Heart right ventricle (tissue), 16 donors: ENCODE results near the gene RASGRP2. TPM values are rescaled to one million over a fixed set of nuclear protein-coding genes. Genes with fewer than 3 reads are reported as not detected.

Experiments
- ATAC-seq, 8 donors: fragments of 200-7000 bp; cut with Tn5 transposase; one replicate each; pipeline ENCODE4 v1.9.1; 2020; ENCODE audit warnings: mild to moderate bottlenecking in 8 of 8, moderate library complexity in 8 of 8, moderate number of reproducible peaks in 1 of 8
- DNase-seq, 2 donors: peaks; one replicate each; pipeline ENCODE4 v3.0.0-alpha.2; 2020
- H3K27ac ChIP-seq, 10 donors: fragments of 200-600 bp; sonication (generic) in 2 of 10; one replicate each; pipeline versions ENCODE4 v1.5.0 to v1.8.0; 2020 to 2022; ENCODE audit warnings: mild to moderate bottlenecking in 3 of 10
- H3K27me3 ChIP-seq, 7 donors: fragments of 200-600 bp; one replicate each; pipeline ENCODE4 v1.8.0; 2021 to 2022; ENCODE audit warnings: mild to moderate bottlenecking in 2 of 7
- H3K36me3 ChIP-seq, 9 donors: fragments of 200-600 bp; sonication (generic) in 1 of 9; one replicate each; pipeline versions ENCODE4 v1.5.0 to v1.8.0; 2020 to 2022; ENCODE audit warnings: mild to moderate bottlenecking in 2 of 9
- H3K4me1 ChIP-seq, 9 donors: fragments of 200-600 bp; sonication (generic) in 1 of 9; one replicate each; pipeline versions ENCODE4 v1.5.0 to v1.8.0; 2020 to 2022; ENCODE audit warnings: mild to moderate bottlenecking in 4 of 9
- H3K4me3 ChIP-seq, 10 donors: fragments of 200-600 bp; sonication (generic) in 2 of 10; one replicate each; pipeline versions ENCODE4 v1.5.0 to v1.8.0; 2020 to 2022; ENCODE audit warnings: mild to moderate bottlenecking in 7 of 10, moderate library complexity in 2 of 10
- H3K9me3 ChIP-seq, 11 donors: fragments of 200-600 bp in 10 of 11; sonication (generic) in 2 of 11; one replicate each; pipeline versions ENCODE4 v1.5.0 to v1.8.0; 2013 to 2022; ENCODE audit warnings: mild to moderate bottlenecking in 2 of 11, control low read depth in 1 of 11, moderate library complexity in 1 of 11
- CTCF ChIP-seq, 9 donors: fragments of 200-600 bp; sonication (generic) in 2 of 9; IDR thresholded peaks; one replicate each; pipeline versions ENCODE4 v1.5.0 to v1.8.0; 2021 to 2022; ENCODE audit warnings: antibody characterized with exemption in 9 of 9, mild to moderate bottlenecking in 5 of 9, moderate library complexity in 1 of 9
- WGBS, 2 donors: extraction: QIAGEN DNeasy Blood & Tissue Kit; methylation state at CpG; one replicate each; pipeline ENCODE4 v1.1.7; 2013; ENCODE audit warnings: inconsistent platforms in 1 of 2; 5-methylcytosine and 5-hydroxymethylcytosine counted together
- intact Hi-C, 10 donors: fragments of 100-400 bp; cut with DNase I; formaldehyde crosslinking; loops; one replicate each; pipeline versions ENCODE4 v1.11.1 to v1.14.2; 2022
- polyA plus RNA-seq, 2 donors: library from polyadenylated mRNA; stranded (reverse); fragments of 200-250 nt; gene quantifications; one replicate each; pipeline ENCODE4 v1.2.3, GENCODE V29; 2013
- total RNA-seq, 10 donors: library from RNA; stranded (reverse); fragmentation: NEBNext Ultra II Directional in 3 of 10; extraction: Animal tissue kit (Norgen Biotek cat#: 25700) in 3 of 10; gene quantifications; one replicate each; pipeline versions ENCODE4 v1.2.1 to v1.2.4, GENCODE V29; 2021 to 2023
- donor health status: Arrhythmogenic right ventricular cardiomyopathy.
- donor health status: ischemic (EF 13 %, LVEDD 7.1; RV severe dilation, severe dysfunction).
- donor health status: healthy with polysubstance abuse.
- donor health status: DM: no; HTN: yes; CAD: no.
- donor health status: DM: no; HTN: no; CAD: no.
- donor health status: ischemic (EF 25% LVEDD 6.9; RV normal size, moderate dysfunction).
- donor health status: ischemic (EF 25% LVEDD 5.7; RV mildly dilated, moderate dysfunction).
- donor health status: healthy.
- donor health status: DM: yes; HTN: yes; CAD: no.
- donor health status: Ischemic cardiomyopathy.
- donor health status: ischemic (EF 35%, LVEDD 5.7; RV mildly dilated, moderate dysfunction).
- donor health status: nonischemic (EF 11% LVEDD 7.7; RV severe dilation, severe dysfunction).
- donor health status: DM: yes; HTN: yes; CAD: no.
- donor health status: PGD.
- donor health status: ischemic (EF 29% LVEDD 5.4; RV normal size, mild dysfunction).
- donor health status: nonischemic (EF 23%, LVEDD 6.1; RV moderate dilation, normal function).

The RASGRP2 gene
- total and polyA plus RNA-seq, 12 donors, result 18.9 to 128 (median 27.3) TPM

- TF ChIP-seq CTCF (IDR thresholded peaks at IDR 0.05), result no peak
- H3K4me1 ChIP-seq, result peaks cover 30 to 84% (median 66%) of the 10 kb centered on the region in 9 donors
- DNase-seq (no peak), ATAC-seq (no peak)
- H3K36me3 ChIP-seq, result peaks cover 13 to 83% (median 61%) of the 10 kb centered on the region in 9 donors
- no peaks in the 10 kb centered on the region for H3K27me3 ChIP-seq
- H3K4me3 ChIP-seq, result no peak overlapping the region
- intact Hi-C loops, result loop anchor here in 1 of 10 donors (1.0 kb wide), 1 partner anchor 13 kb away; no protein-coding TSS in a partner anchor
- H3K27ac ChIP-seq, result peak overlapping the region in 8 of 10 donors; percentile 65 to 87 (median 78)
- WGBS, 2 donors, result 72 to 77% methylated on average over 8 of the region's 8 CpGs
- no peaks in the 10 kb centered on the region for H3K9me3 ChIP-seq
Measured at GRCh38 chr11:64764753-64765152, 20.8 kb upstream of the RASGRP2 start.

- peak in 3 of 8 donors; percentile 2 to 7 (median 6) for ATAC-seq
Measured at GRCh38 chr11:64764040-64764611, 20.2 kb upstream of the RASGRP2 start.

GRCh38 chr11:64763526-64764039 lies 19.6 kb upstream of the RASGRP2 start:
- TF ChIP-seq CTCF (IDR thresholded peaks at IDR 0.05), result no peak
- no peak for DNase-seq
- 47 to 48% methylated on average over 6 of the region's 6 CpGs for WGBS, 2 donors
- Histone ChIP-seq H3K36me3 (peaks cover 10 to 71% (median 49%) of the 10 kb centered on the region in 9 donors), H3K4me1 (peaks cover 39 to 90% (median 78%) of the 10 kb centered on the region in 9 donors), H3K27ac (peak overlapping the region; percentile 24 to 87 (median 78)), H3K4me3 (no peak overlapping the region), H3K27me3 (no peaks in the 10 kb centered on the region), H3K9me3 (no peaks in the 10 kb centered on the region)
- ATAC-seq, result peak in 1 of 8 donors; percentile 0
- intact Hi-C loops, result loop anchor here in 1 of 10 donors (1.0 kb wide), 1 partner anchor 14 kb away; no protein-coding TSS in a partner anchor

More at GRCh38 chr11:64764040-64764611, 20.2 kb upstream of the RASGRP2 start:
- intact Hi-C loops, result loop anchor here in 1 of 10 donors (1.0 kb wide), 1 partner anchor 13 kb away; no protein-coding TSS in a partner anchor
- no peak overlapping the region for H3K4me3 ChIP-seq
- H3K36me3 ChIP-seq, result peaks cover 13 to 77% (median 55%) of the 10 kb centered on the region in 9 donors
- DNase-seq, result no peak
- 40 to 52% methylated on average over 11 of the region's 11 CpGs for WGBS, 2 donors
- peak overlapping the region in 9 of 10 donors; percentile 65 to 87 (median 78) for H3K27ac ChIP-seq
- no peaks in the 10 kb centered on the region for H3K9me3 ChIP-seq
- H3K27me3 ChIP-seq, result no peaks in the 10 kb centered on the region
- no peak for TF ChIP-seq CTCF (IDR thresholded peaks at IDR 0.05)
- H3K4me1 ChIP-seq, result peaks cover 36 to 90% (median 72%) of the 10 kb centered on the region in 9 donors

- DNase-seq, result no peak
- H3K27me3 ChIP-seq, result no peaks in the 10 kb centered on the region
- peaks cover 5 to 64% (median 43%) of the 10 kb centered on the region in 9 donors for H3K36me3 ChIP-seq
- no peaks in the 10 kb centered on the region for H3K9me3 ChIP-seq
- TF ChIP-seq CTCF (IDR thresholded peaks at IDR 0.05), result no peak
- WGBS, 2 donors, result 47 to 48% methylated on average over 13 of the region's 13 CpGs
- no peak overlapping the region for H3K4me3 ChIP-seq
- peak overlapping the region; percentile 24 to 87 (median 78) for H3K27ac ChIP-seq
- ATAC-seq, result peak in 4 of 8 donors; percentile 7 to 12 (median 10)
- H3K4me1 ChIP-seq, result peaks cover 37 to 84% (median 76%) of the 10 kb centered on the region in 9 donors
- intact Hi-C loops, result no loop called here
Measured at GRCh38 chr11:64762674-64763525, 19.0 kb upstream of the RASGRP2 start.
